ENCODE measurements around the gene SOCS2. TPM values are rescaled to one million over a fixed set of nuclear protein-coding genes. Genes with fewer than 3 reads are reported as not detected.

Gene SOCS2
- total RNA-seq, 4 donors from 2014 or later = 10.4 to 46.7 (median 26.5) TPM

DNA sequence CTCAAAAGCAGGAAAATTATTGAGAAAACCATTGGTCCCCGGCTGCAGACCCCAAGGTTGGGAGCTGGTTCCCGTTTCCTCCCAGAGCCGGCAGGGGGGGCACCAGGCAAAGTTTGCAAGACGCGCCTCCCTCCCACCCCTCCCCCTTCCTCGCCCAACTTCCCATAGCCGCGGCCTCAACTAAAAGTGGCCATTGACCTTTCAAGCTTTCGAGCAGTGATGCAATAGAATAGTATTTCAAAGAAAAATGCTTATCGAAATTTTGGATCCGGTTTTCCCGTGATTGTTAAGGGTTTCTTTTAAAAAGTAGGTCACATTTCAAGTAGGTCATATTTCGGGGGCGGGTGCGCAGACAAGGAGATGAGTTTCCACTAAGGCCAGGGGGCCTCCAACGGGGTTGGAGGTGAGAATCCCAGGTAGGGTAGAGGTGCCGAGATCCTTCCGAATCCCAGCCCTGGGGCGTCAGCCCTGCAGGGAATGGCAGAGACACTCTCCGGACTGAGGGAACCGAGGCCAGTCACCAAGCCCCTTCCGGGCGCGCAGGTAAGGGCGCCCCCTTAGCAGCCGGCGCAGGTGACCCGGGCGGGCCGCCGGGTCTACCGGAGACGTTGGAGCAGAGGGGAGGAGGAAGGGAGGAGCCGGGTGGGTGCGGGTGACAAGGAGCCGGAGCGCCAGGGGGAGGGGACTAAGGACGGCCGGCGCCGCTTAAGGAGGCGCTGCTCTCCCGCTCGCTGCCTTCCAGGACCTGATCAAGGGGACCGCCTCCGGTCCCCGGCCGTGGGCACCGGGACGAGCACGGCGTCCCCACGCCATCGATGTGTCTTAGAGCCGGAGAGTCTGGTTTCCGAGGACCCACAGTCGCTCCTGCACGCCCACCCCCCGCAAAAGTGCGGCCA lies 2.6 kb upstream of the SOCS2 start:
- Histone ChIP-seq H3K4me3 (peak overlapping the region; percentile 71 to 90 (median 78)), H3K36me3 (peaks cover 0 to 16% (median 13%) of the 10 kb centered on the region in 4 donors), H3K9me3 (no peaks in the 10 kb centered on the region), H3K27ac (replicated peaks in 1 of 4) (peak overlapping the region; percentile 91 to 95 (median 92)), H3K4me1 (peaks cover 3 to 44% (median 23%) of the 10 kb centered on the region in 4 donors), H3K27me3 (peaks cover 0 to 16% (median 0%) of the 10 kb centered on the region in 4 donors)
- WGBS = under 1% methylated on average over 46 of the region's 60 CpGs
- peak; percentile 97 for DNase-seq (ENCODE audit: extremely low spot score)
- no peak for TF ChIP-seq EP300 (IDR thresholded peaks at IDR 0.05)
- no peak for TF ChIP-seq POLR2A (IDR thresholded peaks at IDR 0.05; ENCODE audit: low read depth)
- TF ChIP-seq, protein P1, sequence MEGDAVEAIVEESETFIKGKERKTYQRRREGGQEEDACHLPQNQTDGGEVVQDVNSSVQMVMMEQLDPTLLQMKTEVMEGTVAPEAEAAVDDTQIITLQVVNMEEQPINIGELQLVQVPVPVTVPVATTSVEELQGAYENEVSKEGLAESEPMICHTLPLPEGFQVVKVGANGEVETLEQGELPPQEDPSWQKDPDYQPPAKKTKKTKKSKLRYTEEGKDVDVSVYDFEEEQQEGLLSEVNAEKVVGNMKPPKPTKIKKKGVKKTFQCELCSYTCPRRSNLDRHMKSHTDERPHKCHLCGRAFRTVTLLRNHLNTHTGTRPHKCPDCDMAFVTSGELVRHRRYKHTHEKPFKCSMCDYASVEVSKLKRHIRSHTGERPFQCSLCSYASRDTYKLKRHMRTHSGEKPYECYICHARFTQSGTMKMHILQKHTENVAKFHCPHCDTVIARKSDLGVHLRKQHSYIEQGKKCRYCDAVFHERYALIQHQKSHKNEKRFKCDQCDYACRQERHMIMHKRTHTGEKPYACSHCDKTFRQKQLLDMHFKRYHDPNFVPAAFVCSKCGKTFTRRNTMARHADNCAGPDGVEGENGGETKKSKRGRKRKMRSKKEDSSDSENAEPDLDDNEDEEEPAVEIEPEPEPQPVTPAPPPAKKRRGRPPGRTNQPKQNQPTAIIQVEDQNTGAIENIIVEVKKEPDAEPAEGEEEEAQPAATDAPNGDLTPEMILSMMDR (IDR thresholded peaks at IDR 0.05) = peak; percentile 87 to 89 (median 88)
- peak in 1 of 2 donors; percentile 4 for TF ChIP-seq POLR2AphosphoS5 (IDR thresholded peaks at IDR 0.05)
- intact Hi-C loops (cut with DNase I) = loop anchor here (1.0 to 10.0 kb wide), 7 partner anchors 65 to 531 kb away; partner anchors contain the start of gene CRADD

DNA sequence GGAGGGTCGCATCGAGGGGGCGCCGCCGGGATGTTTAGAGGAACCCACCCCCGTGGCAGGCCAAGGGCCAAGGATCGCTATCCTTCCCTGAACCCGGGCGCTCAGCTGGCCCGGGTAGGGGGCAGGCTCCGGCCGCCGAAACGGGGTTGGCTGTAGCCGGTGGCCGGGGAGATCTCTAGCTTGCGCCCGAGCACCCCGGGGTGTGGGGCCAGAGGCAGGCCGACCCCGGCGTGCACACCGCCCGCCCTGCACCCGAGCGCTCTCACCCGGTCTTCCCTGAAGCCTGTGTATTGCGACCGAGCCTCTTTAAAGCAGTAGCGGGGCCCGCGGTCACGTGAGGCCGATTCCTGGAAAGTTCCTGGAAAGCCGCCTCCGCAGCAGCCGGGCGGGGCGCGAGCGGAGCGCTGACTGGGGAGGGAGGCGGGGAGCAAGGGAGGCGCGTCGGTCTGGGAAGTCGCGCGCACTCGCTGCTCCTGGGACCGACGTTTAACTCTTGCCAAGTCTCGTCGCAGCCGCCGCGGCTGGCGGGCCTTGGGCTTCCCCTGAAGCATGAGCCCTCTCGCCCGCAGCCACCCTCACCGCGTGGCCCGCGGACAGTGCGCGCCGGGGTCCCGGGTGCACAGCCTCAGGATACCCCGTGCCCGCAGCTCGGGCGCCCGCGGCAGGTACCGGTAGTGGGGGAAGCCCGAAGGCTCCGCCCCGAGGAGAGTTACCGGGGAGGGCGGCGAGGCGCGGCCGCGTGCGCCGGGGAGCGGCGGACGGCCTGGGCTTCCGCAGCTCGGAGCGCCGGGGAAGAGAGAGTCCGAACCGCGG lies 1.7 kb upstream of the SOCS2 start:
- H3K4me3 ChIP-seq = peak overlapping the region; percentile 71 to 90 (median 78)
- peaks cover 0 to 19% (median 18%) of the 10 kb centered on the region in 4 donors for H3K36me3 ChIP-seq
- H3K27me3 ChIP-seq = peaks cover 0 to 16% (median 0%) of the 10 kb centered on the region in 4 donors
- WGBS = 1% methylated on average over 29 of the region's 97 CpGs
- H3K4me1 ChIP-seq = peaks cover 3 to 53% (median 23%) of the 10 kb centered on the region in 4 donors
- intact Hi-C loops (cut with DNase I) = loop anchor here (2.0 to 5.0 kb wide), 4 partner anchors 107 to 272 kb away; partner anchors contain the start of gene CRADD
- H3K27ac ChIP-seq (replicated peaks in 1 of 4) = peak overlapping the region; percentile 91 to 95 (median 92)
- H3K9me3 ChIP-seq = no peaks in the 10 kb centered on the region
- TF ChIP-seq POLR2AphosphoS5 (IDR thresholded peaks at IDR 0.05) (peak; percentile 90 to 97), EP300 (IDR thresholded peaks at IDR 0.05) (no peak), POLR2A (IDR thresholded peaks at IDR 0.05; ENCODE audit: low read depth) (peak; percentile 7)
- TF ChIP-seq, protein P1 (IDR thresholded peaks at IDR 0.05) = no peak
- peak; percentile 99 for DNase-seq (ENCODE audit: extremely low spot score)

DNA sequence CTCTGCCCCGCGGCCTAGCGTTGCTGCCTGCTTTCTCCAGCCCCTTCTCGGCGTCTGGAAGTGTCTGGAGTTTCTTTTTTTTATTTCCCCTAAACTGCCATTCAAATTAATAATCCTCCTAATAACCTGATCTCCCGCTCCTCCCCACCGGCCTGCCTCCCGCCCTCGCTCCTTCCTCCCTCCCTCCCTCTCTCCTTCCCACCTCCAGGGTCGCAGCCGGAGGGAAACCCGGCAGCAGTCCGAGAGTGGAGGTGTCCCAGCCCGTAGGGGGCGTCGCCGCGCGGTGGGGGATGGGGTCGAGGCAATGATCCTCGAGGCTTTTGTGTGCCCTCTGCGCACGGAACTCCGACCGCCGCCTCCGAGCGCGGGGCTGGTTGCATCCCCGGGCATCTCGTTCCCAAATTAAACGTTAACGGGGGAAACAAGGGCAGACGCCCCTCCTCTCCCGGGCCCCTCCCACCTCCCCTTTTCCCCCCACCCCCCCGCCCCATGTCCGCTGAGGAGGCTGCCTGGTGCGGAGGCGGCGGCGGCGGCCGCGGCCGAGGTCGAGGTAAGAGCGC lies 1.0 kb upstream of the SOCS2 start:
- no peaks in the 10 kb centered on the region for H3K9me3 ChIP-seq
- DNase-seq (ENCODE audit: extremely low spot score) = no peak
- H3K27ac ChIP-seq (replicated peaks in 1 of 4) = peak overlapping the region; percentile 91 to 95 (median 92)
- H3K27me3 ChIP-seq = peaks cover 0 to 16% (median 0%) of the 10 kb centered on the region in 4 donors
- TF ChIP-seq POLR2A (IDR thresholded peaks at IDR 0.05; ENCODE audit: low read depth) (no peak), POLR2AphosphoS5 (IDR thresholded peaks at IDR 0.05) (peak; percentile 46 to 73), EP300 (IDR thresholded peaks at IDR 0.05) (no peak)
- TF ChIP-seq, protein P1 (IDR thresholded peaks at IDR 0.05) = peak in 2 of 3 experiments; percentile 29 to 41
- whole genome bisulfite sequencing = 0% methylated on average over 24 of the region's 47 CpGs
- peak overlapping the region; percentile 71 to 90 (median 78) for H3K4me3 ChIP-seq
- H3K36me3 ChIP-seq = peaks cover 0 to 17% (median 15%) of the 10 kb centered on the region in 4 donors
- peaks cover 3 to 54% (median 23%) of the 10 kb centered on the region in 4 donors for H3K4me1 ChIP-seq
- intact Hi-C loops (cut with DNase I) = loop anchor here (2.0 to 5.0 kb wide), 4 partner anchors 106 to 271 kb away; partner anchors contain the start of gene CRADD
